C4-2B (cell line): ENCODE results near the gene IRF5.

Experiments
- ZFX ChIP-seq: fragments of 450-650 bp; IDR thresholded peaks from 2 replicates; pipeline ENCODE4 v1.6.1; 2017
- TF ChIP-seq, protein P1 (sequence below): fragments of 450-650 bp; conservative IDR thresholded peaks from 2 replicates; pipeline ENCODE4 v1.5.1; 2017; ENCODE audit warnings: mild to moderate bottlenecking

DNA sequence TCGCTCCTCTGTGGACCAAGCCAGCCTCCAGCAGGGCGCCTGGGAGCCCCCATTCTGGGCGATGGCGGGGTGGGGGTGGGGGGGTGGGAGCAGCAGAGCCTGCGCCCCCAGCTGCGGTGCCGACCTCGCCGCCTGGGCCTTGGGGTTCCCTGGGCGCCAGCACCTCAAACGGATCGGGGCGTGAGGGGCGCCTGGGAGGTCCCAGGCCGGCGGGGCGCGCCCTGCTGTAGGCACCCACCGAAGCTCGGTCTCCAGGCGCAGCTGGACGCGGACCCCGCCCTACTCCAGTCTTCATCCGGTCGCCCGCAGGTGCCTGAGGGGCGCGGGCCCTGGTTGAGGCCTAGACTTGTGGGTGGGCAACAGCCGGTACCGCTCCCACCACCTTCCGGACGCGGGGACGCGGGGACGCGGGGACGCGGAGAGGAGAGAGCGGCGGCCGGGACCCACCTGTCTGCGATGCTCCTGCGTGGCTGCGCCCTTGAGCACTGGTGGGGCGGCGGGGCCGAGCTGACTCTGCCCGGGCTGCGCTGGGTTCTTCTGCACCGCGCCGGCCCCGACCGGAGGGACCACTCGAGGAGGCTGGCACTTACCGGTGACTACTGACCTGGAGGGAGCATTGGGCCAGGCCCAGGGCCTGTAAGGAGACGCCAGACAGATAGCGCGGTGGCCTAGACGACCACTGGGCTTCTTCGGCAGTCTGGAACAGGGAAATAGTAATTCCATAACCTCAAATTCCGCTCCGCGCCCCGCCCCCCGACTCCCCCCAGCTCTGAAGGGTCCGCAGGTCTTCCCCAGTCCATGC, 21.7 kb upstream of the IRF5 start:
- TF ChIP-seq, protein P1, sequence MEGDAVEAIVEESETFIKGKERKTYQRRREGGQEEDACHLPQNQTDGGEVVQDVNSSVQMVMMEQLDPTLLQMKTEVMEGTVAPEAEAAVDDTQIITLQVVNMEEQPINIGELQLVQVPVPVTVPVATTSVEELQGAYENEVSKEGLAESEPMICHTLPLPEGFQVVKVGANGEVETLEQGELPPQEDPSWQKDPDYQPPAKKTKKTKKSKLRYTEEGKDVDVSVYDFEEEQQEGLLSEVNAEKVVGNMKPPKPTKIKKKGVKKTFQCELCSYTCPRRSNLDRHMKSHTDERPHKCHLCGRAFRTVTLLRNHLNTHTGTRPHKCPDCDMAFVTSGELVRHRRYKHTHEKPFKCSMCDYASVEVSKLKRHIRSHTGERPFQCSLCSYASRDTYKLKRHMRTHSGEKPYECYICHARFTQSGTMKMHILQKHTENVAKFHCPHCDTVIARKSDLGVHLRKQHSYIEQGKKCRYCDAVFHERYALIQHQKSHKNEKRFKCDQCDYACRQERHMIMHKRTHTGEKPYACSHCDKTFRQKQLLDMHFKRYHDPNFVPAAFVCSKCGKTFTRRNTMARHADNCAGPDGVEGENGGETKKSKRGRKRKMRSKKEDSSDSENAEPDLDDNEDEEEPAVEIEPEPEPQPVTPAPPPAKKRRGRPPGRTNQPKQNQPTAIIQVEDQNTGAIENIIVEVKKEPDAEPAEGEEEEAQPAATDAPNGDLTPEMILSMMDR: no peak
- no peak for TF ChIP-seq ZFX
